K562 (cell line): ENCODE results near the gene NOS1. TPM values are rescaled to one million over a fixed set of nuclear protein-coding genes. Genes with fewer than 3 reads are reported as not detected.

Experiments used
- ATAC-seq: fragments of 200-7000 bp; cut with Tn5 transposase; 3 replicates; pipeline ENCODE4 v1.9.1; 2020; ENCODE audit warnings: moderate library complexity
- BruUV-seq: library from RNA; stranded (reverse); fragments of 400-500 nt; replicated peaks from 2 replicates; lab custom pipeline; 2021; lab: Mats Ljungman, UMichigan
- CTCF ChIA-PET: fragments of 300-600 bp; formaldehyde crosslinking; extraction: SDS; loops from one replicate; lab custom pipeline; 2021; ENCODE audit warnings: low intra/inter-chr PET ratio; lab: Yijun Ruan, JAX
- POLR2A ChIA-PET: fragments of 300-600, 350-650 bp; sonication (Branson Sonifier 250); formaldehyde crosslinking; extraction: SDS; loops from one replicate; lab custom pipeline; 2021; ENCODE audit warnings: antibody characterized with exemption, inconsistent platforms; lab: Yijun Ruan, JAX
- DNase-seq, 4 experiments: peaks; one replicate each; pipeline versions ENCODE4 v3.0.0 to v3.0.0-alpha.2; 2011 to 2018; ENCODE audit warnings: low spot score in 3 of 4, mixed read lengths in 3 of 4; ENCODE audit errors: extremely low read depth in 1 of 4
- FAIRE-seq: peaks from 2 replicates; lab custom pipeline; 2011; peaks lifted over from hg19 to GRCh38; lab: Jason Lieb, UNC
- H2AFZ ChIP-seq: 2 replicates; pipeline ENCODE4 v1.6.0; 2011; ENCODE audit warnings: low read depth, low read length, control low read depth, inconsistent platforms
- H3K27ac ChIP-seq: fragments of 200-600 bp; 3 replicates; pipeline ENCODE4 v1.8.0; 2011; ENCODE audit warnings: low read depth, mild to moderate bottlenecking, control low read depth, inconsistent platforms, low read length, moderate library complexity, mixed read lengths; ENCODE audit errors: extremely low read depth
- H3K27me3 ChIP-seq, 2 experiments: fragments of 300-600 bp in 1 of 2; 2 replicates in 1 of 2; 3 replicates in 1 of 2; pipeline versions ENCODE4 v1.6.0 to v1.8.0; 2011; ENCODE audit warnings: inconsistent platforms in 2 of 2, low read length in 2 of 2, mild to moderate bottlenecking in 1 of 2, mixed read lengths in 1 of 2, moderate library complexity in 1 of 2; ENCODE audit not compliant: control insufficient read depth in 2 of 2, insufficient read depth in 2 of 2
- H3K36me3 ChIP-seq: fragments of 300-600 bp; 3 replicates; pipeline ENCODE4 v1.8.0; 2011; ENCODE audit warnings: mild to moderate bottlenecking, low read length, inconsistent platforms; ENCODE audit not compliant: control insufficient read depth, insufficient read depth
- H3K4me1 ChIP-seq, 2 experiments: fragments of 200-600 bp in 1 of 2; replicated peaks in 1 of 2; 2 replicates in 1 of 2; 3 replicates in 1 of 2; pipeline versions ENCODE4 v1.5.1 to v1.8.0; 2011; ENCODE audit warnings: inconsistent platforms in 2 of 2, low read length in 2 of 2, mild to moderate bottlenecking in 1 of 2, mixed read lengths in 1 of 2, moderate library complexity in 1 of 2; ENCODE audit not compliant: control insufficient read depth in 2 of 2, insufficient read depth in 2 of 2
- H3K4me2 ChIP-seq: 2 replicates; pipeline ENCODE4 v1.6.1; 2011; ENCODE audit warnings: low read length, control low read depth, inconsistent platforms, mixed read lengths; ENCODE audit not compliant: insufficient read depth
- H3K4me3 ChIP-seq: fragments of 200-600 bp; sonication (generic), shearing (Covaris generic); 2 replicates; pipeline ENCODE4 v1.5.1; 2016; ENCODE audit warnings: control low read depth, inconsistent platforms
- H3K79me2 ChIP-seq: fragments of 200-600 bp; 3 replicates; pipeline ENCODE4 v1.8.0; 2011; ENCODE audit warnings: low read length, inconsistent platforms; ENCODE audit not compliant: control insufficient read depth, insufficient read depth
- H3K9ac ChIP-seq, 2 experiments: 2 replicates each; pipeline versions ENCODE4 v1.6.0 to v1.6.1; 2011; ENCODE audit warnings: low read depth in 2 of 2, low read length in 2 of 2, control low read depth in 1 of 2, inconsistent platforms in 1 of 2, mild to moderate bottlenecking in 1 of 2, mixed read lengths in 1 of 2; ENCODE audit not compliant: insufficient read depth in 1 of 2
- H3K9me1 ChIP-seq: one replicate; pipeline ENCODE4 v1.6.0; 2011; ENCODE audit warnings: inconsistent platforms, mild to moderate bottlenecking, low read length, moderate library complexity; ENCODE audit not compliant: control insufficient read depth, insufficient read depth
- H3K9me3 ChIP-seq: replicated peaks from 2 replicates; pipeline ENCODE4 v1.5.1; 2011; ENCODE audit warnings: low read depth, low read length, inconsistent platforms; ENCODE audit not compliant: control insufficient read depth, insufficient read depth
- H4K20me1 ChIP-seq: replicated peaks from 2 replicates; pipeline ENCODE4 v1.6.1; 2011; ENCODE audit warnings: low read length, inconsistent platforms, mixed read lengths; ENCODE audit not compliant: control insufficient read depth, insufficient read depth
- BCOR ChIP-seq: fragments of 450-650 bp; IDR thresholded peaks from 2 replicates; pipeline ENCODE4 v1.6.1; 2016
- BRF2 ChIP-seq: IDR thresholded peaks from 3 replicates; pipeline ENCODE4 v1.6.1; 2011; ENCODE audit warnings: borderline replicate concordance, mild to moderate bottlenecking; ENCODE audit not compliant: insufficient read length, insufficient read depth
- CC2D1A ChIP-seq: fragments of 450-650 bp; IDR thresholded peaks from 2 replicates; pipeline ENCODE4 v1.6.1; 2017; ENCODE audit warnings: mild to moderate bottlenecking
- FUS ChIP-seq: fragments of 200-400 bp; formaldehyde crosslinking; optimal IDR thresholded peaks from 2 replicates; pipeline ENCODE3; 2017; ENCODE audit warnings: low read depth, low read length
- JUNB ChIP-seq: fragments of 450-650 bp; formaldehyde crosslinking; conservative IDR thresholded peaks from 2 replicates; pipeline ENCODE4 v1.4.0; 2020; ENCODE audit warnings: mild to moderate bottlenecking
- KDM2B ChIP-seq: fragments of 250-450 bp; sonication (Bioruptor Pico); IDR thresholded peaks from 2 replicates; pipeline ENCODE4 v1.8.0; 2021; ENCODE audit warnings: mild to moderate bottlenecking, moderate library complexity
- MECOM ChIP-seq: fragments of 250-450 bp; sonication (Bioruptor Pico); IDR thresholded peaks from 2 replicates; pipeline ENCODE4 v1.8.0; 2022; ENCODE audit warnings: inconsistent platforms
- MEF2D ChIP-seq: conservative IDR thresholded peaks from 2 replicates; pipeline ENCODE4 v1.6.1; 2016; ENCODE audit warnings: low read depth, missing genetic modification characterization, missing compliant biosample characterization
- NR1H2 ChIP-seq: sonication (generic); formaldehyde crosslinking; IDR thresholded peaks from 2 replicates; pipeline ENCODE4 v1.4.0; 2020; ENCODE audit warnings: mild to moderate bottlenecking, missing genetic modification reagents
- PRMT5 ChIP-seq: sonication (generic); formaldehyde crosslinking; IDR thresholded peaks from 2 replicates; pipeline ENCODE4 v1.5.0; 2020; ENCODE audit warnings: missing genetic modification reagents
- PTRF ChIP-seq: fragments of 450-650 bp; IDR thresholded peaks from 2 replicates; pipeline ENCODE4 v1.6.1; 2016; ENCODE audit warnings: mild to moderate bottlenecking, missing genetic modification characterization, missing compliant biosample characterization
- SNRNP70 ChIP-seq: fragments of 200-400 bp; formaldehyde crosslinking; optimal IDR thresholded peaks from 2 replicates; pipeline ENCODE3; 2017; ENCODE audit warnings: low read depth, low read length
- SRF ChIP-seq, 2 experiments: fragments of 250-450, 450-650 bp in 1 of 2; sonication (Bioruptor Pico) in 1 of 2; sonication (generic) in 1 of 2; formaldehyde crosslinking; IDR thresholded peaks; 2 replicates each; pipeline versions ENCODE4 v1.5.0 to v1.5.1; 2020 to 2022; ENCODE audit warnings: mild to moderate bottlenecking in 1 of 2, missing genetic modification reagents in 1 of 2
- TFE3 ChIP-seq: fragments of 450-650 bp; formaldehyde crosslinking; IDR thresholded peaks from 2 replicates; pipeline ENCODE4 v1.4.0; 2020; ENCODE audit warnings: mild to moderate bottlenecking, mixed read lengths
- THAP12 ChIP-seq: fragments of 250-450 bp; sonication (Bioruptor Pico); IDR thresholded peaks from 2 replicates; pipeline ENCODE4 v1.9.0; 2021; ENCODE audit warnings: mild to moderate bottlenecking, inconsistent platforms
- ZBED1 ChIP-seq: IDR thresholded peaks from 2 replicates; pipeline ENCODE4 v1.6.1; 2014
- ZNF239 ChIP-seq: fragments of 250-450 bp; sonication (Bioruptor Pico); IDR thresholded peaks from 2 replicates; pipeline ENCODE4 v1.4.0; 2020; ENCODE audit warnings: mild to moderate bottlenecking
- WGBS: fragments of 100-300 bp; shearing (Covaris generic); methylation state at CpG from one replicate; pipeline ENCODE4 v1.1.6; 2016; ENCODE audit warnings: low coverage, mixed read lengths; ENCODE audit not compliant: insufficient coverage; ENCODE audit errors: missing lambda C conversion rate; 5-methylcytosine and 5-hydroxymethylcytosine counted together
- in situ Hi-C: fragments of 300-500 bp; cut with MboI; formaldehyde crosslinking; loops from 4 replicates; pipeline ENCODE4 v1.15.0; 2018; ENCODE audit warnings: inconsistent platforms, mixed read lengths
- intact Hi-C: fragments of 100-400 bp; cut with micrococcal nuclease; formaldehyde crosslinking; loops from 2 replicates; pipeline ENCODE4 v1.14.2; 2022
- polyA plus RNA-seq, 8 experiments: library from polyadenylated mRNA; depleted of rRNA in 4 of 8; stranded (reverse) in 5 of 8; unstranded in 3 of 8; fragments of >200 nt; fragmentation: Nextera tagmentation in 2 of 8; fragmentation: Illumina TruSeq in 1 of 8; extraction: Ambion mirVana in 2 of 8; extraction: Trizol in 1 of 8; gene quantifications; 2 replicates each; pipeline versions ENCODE4 v1.2.1 to v1.2.3, GENCODE V29; 2011 to 2014; ENCODE audit warnings: inconsistent platforms in 1 of 8, missing spikeins in 1 of 8
- total RNA-seq, 7 experiments: library from RNA; depleted of rRNA in 6 of 7; stranded (reverse); fragments of >200 nt in 6 of 7; fragmentation: Illumina TruSeq in 2 of 7; extraction: Trizol in 2 of 7; gene quantifications; 2 replicates each; pipeline versions ENCODE4 v1.2.1 to v1.2.3, GENCODE V29; 2011 to 2021; ENCODE audit warnings: low replicate concordance in 1 of 7
- TF ChIP-seq, protein P1 (sequence below): conservative IDR thresholded peaks from 2 replicates; pipeline ENCODE4 v1.6.1; 2011; ENCODE audit warnings: low read depth, mild to moderate bottlenecking, low read length; ENCODE audit not compliant: control insufficient read depth

NOS1 gene
- total and polyA plus RNA-seq, 9 of the 15 experiments (the other 6 are each of a cell fraction or from before 2014, with no cell fraction given) = not detected

GRCh38 chr12:117208206-117208605 lies 153.2 kb downstream of the NOS1 start (continued):
- no peak for TF ChIP-seq SNRNP70
- TF ChIP-seq, all 486 proteins: peak for 0

GRCh38 chr12:117207675-117208074 lies 153.8 kb downstream of the NOS1 start:
- H4K20me1 ChIP-seq = peaks cover 10% of the 10 kb centered on the region; the same call in 1 of the 2 replicates
- peaks cover 20 to 58% of the 10 kb centered on the region in 2 experiments for H3K27me3 ChIP-seq
- H3K9me1 ChIP-seq = no peaks in the 10 kb centered on the region
- in situ Hi-C loops = no loop called here
- FAIRE-seq = no peak
- ATAC-seq = no peak
- DNase-seq = no peak
- H3K36me3 ChIP-seq = no peaks in the 10 kb centered on the region
- no peak overlapping the region for H3K27ac ChIP-seq
- no TSS peak for BruUV-seq
- H3K4me3 ChIP-seq = no peak overlapping the region
- intact Hi-C loops = no loop called here
- no peaks in the 10 kb centered on the region; a peak in 1 of 5 replicates for H3K4me1 ChIP-seq
- no peak overlapping the region for H2AFZ ChIP-seq
- no peaks in the 10 kb centered on the region for H3K9me3 ChIP-seq
- 0% methylated on average over 2 of the region's 2 CpGs for WGBS
- H3K4me2 ChIP-seq = no peak overlapping the region
- no peak overlapping the region for H3K9ac ChIP-seq
- ChIA-PET CTCF (no interaction called here), POLR2A (no interaction called here)
- H3K79me2 ChIP-seq = no peaks in the 10 kb centered on the region
- TF ChIP-seq JUNB (CRISPR knock-in tag) = no peak
- TF ChIP-seq BRF2 = no peak
- TF ChIP-seq PRMT5 (CRISPR knock-in tag) = no peak
- no peak for TF ChIP-seq PTRF (tag)
- no peak for TF ChIP-seq SRF (CRISPR knock-in tag; IDR thresholded peaks at IDR 0.05)
- TF ChIP-seq FUS = no peak
- no peak for TF ChIP-seq KDM2B (CRISPR knock-in tag)
- no peak for TF ChIP-seq THAP12 (CRISPR knock-in tag)
- no peak for TF ChIP-seq TFE3 (CRISPR knock-in tag)
- TF ChIP-seq BCOR = no peak
- TF ChIP-seq MECOM (CRISPR knock-in tag) = no peak
- TF ChIP-seq MEF2D = no peak
- TF ChIP-seq ZBED1 = no peak
- TF ChIP-seq ZNF239 (CRISPR knock-in tag) = no peak
- TF ChIP-seq, protein P1, sequence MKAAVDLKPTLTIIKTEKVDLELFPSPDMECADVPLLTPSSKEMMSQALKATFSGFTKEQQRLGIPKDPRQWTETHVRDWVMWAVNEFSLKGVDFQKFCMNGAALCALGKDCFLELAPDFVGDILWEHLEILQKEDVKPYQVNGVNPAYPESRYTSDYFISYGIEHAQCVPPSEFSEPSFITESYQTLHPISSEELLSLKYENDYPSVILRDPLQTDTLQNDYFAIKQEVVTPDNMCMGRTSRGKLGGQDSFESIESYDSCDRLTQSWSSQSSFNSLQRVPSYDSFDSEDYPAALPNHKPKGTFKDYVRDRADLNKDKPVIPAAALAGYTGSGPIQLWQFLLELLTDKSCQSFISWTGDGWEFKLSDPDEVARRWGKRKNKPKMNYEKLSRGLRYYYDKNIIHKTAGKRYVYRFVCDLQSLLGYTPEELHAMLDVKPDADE = no peak
- no peak for TF ChIP-seq CC2D1A
- TF ChIP-seq NR1H2 = no peak
